ENCODE measurements around the gene OLFML2A.
"Not testable (repeated sequence)": the region's sequence is repeated elsewhere in the genome, so short reads cannot be mapped to it uniquely, and the experiment has no call there.

OLFML2A gene

DNA sequence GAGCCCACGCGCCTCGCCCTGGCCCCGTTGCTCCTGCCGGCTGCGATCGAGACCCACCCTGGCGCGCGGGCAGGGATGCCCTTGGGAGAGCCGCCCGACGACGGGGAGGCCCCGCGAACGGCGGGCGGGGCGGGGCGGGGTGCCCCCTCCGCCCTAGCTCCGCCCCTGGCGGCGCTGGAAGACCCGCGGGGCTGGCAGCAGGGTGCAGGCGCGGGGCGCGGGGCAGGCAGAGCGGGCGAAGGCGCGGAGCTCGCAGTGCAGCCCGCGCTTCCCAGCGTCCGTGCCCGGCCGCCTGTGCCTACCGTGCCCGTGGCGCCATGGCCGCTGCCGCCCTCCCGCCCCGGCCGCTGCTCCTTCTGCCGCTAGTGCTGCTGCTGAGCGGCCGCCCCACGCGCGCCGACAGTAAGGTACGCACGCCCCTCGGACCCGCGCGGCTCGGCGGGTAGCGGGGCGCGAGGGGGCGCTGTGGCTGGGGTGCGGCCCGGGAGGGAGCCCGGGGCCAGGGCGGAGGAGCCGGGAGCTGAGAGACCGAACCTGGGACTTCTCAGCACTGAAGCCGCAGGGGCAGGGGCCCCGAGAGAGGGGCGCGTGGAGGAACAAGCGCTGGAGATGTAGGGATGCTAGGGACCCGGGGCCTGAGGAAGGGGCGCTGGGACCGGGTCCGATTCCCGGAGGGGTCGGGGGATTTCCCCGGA lies at the start of gene OLFML2A:
Gene OLFML2A (plus strand): TSS at position 180 of the 695 bp plus-strand sequence. CDS start 138 bp downstream, at position 318.
- DNase-seq (ENCODE audit: low read depth): no peak

DNA sequence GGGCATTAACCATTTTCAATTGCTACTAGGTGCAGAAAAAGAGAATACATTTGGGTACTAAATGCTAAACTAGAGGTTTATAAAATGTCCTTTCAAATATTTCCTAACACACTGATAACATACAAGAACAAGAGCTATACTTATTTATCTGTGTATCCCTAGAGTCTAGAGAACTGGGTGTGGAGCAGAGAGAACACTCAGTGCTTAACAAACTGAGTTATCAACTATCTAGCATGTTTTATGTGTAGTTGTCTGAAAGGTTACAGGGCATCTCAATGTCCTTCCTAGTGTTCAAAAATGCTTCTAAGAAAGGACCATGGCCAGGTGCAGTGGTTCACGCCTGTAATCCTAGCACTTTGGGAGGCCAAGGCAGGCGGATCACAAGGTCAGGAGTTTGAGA lies 46.2 kb upstream of the OLFML2A start:
- DNase-seq (ENCODE audit: low read depth): no peak

- DNase-seq (ENCODE audit: low read depth): no peak
Measured at GRCh38 chr9:124733964-124734740, 42.8 kb upstream of the OLFML2A start.

DNA sequence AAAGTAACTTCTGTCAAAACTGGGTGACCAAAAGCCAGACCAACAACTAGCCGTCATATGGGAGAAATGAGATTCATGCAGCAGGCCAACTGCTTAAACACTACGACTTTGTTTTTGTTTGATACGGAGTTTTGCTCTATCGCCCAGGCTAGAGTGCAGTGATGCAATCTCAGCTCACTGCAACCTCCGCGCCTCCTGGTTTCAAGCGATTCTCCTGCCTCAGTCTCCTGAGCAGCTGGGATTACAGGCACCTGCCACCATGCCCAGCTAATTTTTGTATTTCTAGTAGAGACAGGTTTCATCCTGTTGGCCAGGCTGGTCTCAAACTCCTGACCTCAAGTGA lies 42.2 kb upstream of the OLFML2A start:
- DNase-seq (ENCODE audit: low read depth): not testable (repeated sequence)

DNA sequence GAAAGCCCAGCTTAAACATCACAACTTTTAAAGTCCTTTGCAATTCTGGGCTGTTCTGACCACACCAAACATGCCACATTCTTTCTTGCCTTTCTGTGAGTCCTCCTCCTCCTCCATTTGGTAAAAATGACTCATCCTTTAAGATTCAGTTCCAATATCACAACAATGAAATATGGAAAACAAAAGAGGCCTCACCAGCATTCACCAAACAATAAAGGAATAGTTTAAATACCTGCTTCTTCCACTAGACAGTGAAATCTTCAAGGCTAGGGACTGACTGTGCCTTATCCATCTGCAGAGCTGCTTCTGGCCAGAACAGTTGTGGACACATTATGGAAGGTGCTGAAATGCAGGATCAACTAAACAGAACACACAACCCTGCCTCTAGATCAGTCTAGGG lies 41.8 kb upstream of the OLFML2A start:
- no peak for DNase-seq (ENCODE audit: low read depth)

- DNase-seq (ENCODE audit: low read depth): not testable (repeated sequence)
Measured at GRCh38 chr9:124738075-124738474, 38.9 kb upstream of the OLFML2A start.

DNA sequence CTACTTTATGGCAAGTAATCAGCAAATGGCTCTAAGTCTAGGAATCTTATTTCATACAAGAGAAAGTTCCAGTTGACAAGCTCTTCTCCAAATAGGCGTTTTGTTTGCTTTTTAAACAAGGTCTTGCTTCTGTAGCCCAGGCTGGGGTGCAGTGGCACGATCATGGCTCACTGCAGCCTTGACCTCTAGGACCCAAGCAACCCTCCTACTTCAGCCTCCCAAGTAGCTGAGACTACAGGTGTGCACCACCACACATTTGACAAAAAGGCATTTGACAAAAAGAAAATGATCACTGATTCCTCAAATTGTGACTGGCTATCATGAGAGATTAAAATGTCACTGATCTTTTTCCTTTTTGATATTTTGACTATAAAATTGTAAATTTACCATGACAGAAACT lies 37.6 kb upstream of the OLFML2A start:
- no peak for DNase-seq (ENCODE audit: low read depth)

- DNase-seq (ENCODE audit: low read depth): no peak
Measured at GRCh38 chr9:124741149-124741548, 35.8 kb upstream of the OLFML2A start.

GRCh38 chr9:124741662-124742061 lies 35.3 kb upstream of the OLFML2A start:
- DNase-seq (ENCODE audit: low read depth): no peak

DNA sequence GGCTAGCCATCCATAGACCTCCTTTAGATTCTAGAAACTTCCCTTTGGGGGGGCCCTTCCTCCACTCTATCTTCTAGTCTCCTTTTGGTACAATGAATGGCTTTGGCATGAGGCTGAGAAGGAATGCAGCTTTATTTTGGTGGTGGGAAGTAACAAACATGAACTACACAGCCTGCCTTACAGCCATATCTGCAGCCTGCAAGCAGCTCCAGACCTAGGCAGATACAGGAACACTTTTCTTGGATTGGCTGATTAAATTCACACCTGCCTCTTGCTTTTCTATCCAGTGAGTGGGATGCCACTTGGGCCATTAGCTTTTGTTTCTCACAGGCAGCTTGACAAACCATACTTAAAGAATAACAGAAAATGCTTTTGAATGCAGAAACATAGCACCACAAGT lies 34.0 kb upstream of the OLFML2A start:
- no peak for DNase-seq (ENCODE audit: low read depth)

DNA sequence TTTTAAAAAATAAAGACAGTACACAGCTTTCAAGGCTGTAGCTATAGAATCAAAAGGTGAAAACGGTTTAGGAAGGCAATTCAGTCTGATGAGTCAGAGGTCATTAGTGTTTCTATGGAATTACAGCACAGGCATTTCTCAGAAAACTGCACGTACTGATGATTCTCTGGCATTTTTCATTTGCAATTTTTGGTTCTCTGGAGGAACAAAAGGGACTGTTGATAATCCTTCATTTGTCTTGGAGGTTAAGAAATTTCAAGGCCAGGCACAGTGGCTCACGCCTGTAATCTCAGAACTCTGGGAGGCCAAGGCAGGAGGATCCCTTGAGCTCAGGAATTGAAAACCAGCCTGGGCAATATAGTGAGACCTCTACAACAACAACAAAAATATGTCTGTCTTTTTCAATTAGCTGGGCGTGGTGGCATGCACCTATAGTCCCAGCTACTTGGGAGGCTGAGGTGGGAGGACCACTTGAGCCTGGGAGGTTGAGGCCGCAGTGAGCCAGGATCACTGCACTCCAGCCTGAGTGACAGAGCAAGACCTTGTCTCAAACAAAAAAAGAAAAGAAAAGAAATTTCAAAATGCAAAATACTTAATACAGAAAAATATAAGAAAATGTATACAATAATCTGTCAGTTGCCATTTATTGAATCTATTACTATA lies 33.1 kb upstream of the OLFML2A start:
- no peak for DNase-seq (ENCODE audit: low read depth)

DNA sequence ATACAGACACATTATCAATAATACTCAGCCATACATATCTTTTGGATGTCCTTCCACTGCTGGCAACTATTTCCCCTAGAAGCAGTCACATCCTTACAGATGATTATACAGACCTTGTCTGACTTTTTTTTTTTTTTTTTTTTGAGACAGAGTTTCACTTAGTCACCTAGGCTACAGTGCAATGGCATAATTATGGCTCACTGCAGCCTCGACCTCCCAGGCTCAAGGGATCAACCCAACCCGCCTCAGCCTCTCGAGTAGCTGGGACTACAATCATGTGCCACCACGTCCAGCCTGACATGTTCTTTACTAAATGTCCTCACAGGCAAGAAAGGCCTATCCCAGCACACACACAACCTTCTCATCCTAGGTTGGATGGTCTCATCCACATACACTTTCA lies 29.9 kb upstream of the OLFML2A start:
- no peak for DNase-seq (ENCODE audit: low read depth)

GRCh38 chr9:124749284-124749683 lies 27.6 kb upstream of the OLFML2A start:
- DNase-seq (ENCODE audit: low read depth): no peak

DNA sequence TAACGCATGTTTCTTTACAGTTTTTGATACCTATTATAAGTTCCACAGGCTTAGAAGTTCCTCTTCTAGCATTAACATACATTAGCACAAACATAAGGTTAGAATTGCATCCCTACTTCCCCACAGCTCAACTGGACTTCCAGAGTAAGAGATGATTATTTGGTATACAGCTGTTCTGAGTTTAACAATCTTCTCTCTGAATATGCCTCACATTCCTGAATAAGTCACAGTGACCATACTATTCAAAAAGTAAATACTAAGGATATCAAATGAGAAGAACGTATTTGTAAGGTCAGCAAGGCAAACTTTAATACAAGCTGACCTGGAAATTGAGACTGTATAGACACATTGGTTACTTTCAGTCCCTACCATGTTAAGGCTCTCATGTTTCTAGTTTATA lies 27.2 kb upstream of the OLFML2A start:
- no peak for DNase-seq (ENCODE audit: low read depth)

DNA sequence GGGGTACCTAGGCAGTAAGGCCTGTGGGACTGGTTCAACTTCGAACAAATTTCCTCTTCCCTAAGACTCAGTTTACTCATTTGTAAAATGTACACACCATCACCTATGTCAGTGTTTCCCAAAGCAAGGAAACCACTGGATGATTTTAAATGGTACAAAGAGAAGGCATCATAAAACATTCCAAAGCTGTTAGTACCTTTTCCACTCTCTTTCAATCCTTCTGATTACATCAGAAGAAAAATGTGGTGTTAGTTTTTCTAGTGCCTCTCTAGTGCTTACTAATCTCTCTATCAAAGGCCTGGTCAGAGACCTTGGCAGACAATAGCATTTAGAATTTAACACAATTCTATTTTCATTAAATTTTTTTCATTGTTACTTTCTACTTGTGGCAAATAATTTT lies 24.0 kb upstream of the OLFML2A start:
- DNase-seq (ENCODE audit: low read depth): peak; percentile 68

DNA sequence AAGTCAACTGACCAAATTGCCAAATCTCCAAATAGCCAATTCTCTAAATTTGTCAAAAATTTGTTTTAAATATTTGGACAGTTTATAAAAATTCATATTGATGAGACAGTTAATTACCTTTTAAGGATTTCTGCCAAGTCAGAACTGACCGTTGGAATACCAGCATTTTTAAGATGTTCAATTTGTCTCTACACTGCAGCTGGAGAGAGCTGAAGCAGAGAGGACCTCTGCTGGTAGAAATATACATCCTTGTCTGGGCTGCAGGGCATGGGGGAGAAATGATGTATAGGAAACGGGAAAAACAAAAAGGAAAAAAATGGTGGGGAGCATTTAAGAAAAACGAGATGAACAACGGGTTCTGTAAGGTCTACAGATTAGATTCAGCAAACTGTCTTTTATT lies 22.6 kb upstream of the OLFML2A start:
- DNase-seq (ENCODE audit: low read depth): no peak

GRCh38 chr9:124755061-124755460 lies 21.9 kb upstream of the OLFML2A start:
- no peak for DNase-seq (ENCODE audit: low read depth)

DNA sequence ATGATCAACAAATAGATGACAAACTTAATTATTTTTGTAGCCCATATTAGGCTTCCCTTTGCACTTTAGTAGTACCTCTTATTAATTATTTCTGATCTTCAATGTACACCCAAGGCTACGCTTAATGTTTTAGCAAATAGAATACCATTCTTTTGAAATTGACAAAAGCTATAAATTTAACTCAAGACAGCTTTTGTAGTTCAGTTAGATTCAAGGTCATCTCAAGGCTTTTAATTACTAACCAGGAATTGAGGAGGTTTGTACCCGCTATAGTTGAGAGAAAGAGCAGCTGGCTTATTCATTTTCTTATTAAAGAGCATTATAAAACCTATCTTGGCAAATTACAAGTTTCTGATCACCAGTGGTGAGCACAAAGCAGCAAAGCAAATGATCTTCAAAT lies 20.9 kb upstream of the OLFML2A start:
- no peak for DNase-seq (ENCODE audit: low read depth)

DNA sequence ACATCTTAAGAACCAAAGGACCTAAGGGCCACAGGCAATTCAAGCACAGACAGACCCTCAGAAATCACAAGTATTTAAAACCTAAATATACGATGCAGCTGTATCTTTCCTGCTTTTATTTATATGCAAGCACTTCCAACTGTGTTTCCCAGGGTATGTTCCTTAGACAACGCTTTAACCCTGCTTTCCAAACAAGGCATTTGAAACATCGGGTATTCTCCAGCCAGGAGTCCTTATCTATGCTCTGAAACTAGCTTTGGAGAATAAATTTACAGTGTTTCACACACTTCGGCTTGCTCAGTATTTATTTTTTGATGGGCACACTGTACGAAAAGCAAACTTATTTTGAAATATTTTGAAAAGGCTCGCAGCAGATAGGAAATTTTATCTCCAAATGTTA lies 19.3 kb upstream of the OLFML2A start:
- no peak for DNase-seq (ENCODE audit: low read depth)

GRCh38 chr9:124758061-124758460 lies 18.9 kb upstream of the OLFML2A start:
- no peak for DNase-seq (ENCODE audit: low read depth)

DNA sequence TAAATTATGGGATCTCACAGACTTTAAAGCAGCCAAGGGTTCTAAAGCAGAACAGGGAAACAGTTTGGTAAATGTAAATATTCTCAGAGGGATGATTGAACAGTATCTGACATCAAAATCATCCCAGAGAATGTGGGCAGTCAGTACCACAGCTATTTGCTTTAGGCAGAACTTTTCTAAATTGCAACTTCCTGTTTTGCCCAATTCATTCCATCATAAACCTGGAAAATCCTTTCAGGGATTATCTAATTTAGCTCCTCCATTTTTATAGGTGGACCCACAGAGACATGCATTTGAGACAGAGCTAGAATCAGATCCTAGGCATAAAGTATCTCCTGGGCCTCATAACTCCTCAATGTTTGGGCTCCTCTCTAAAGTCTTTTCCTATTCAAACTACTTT lies 18.2 kb upstream of the OLFML2A start:
- DNase-seq (ENCODE audit: low read depth): no peak

- no peak for DNase-seq (ENCODE audit: low read depth)
Measured at GRCh38 chr9:124759327-124759726, 17.6 kb upstream of the OLFML2A start.

DNA sequence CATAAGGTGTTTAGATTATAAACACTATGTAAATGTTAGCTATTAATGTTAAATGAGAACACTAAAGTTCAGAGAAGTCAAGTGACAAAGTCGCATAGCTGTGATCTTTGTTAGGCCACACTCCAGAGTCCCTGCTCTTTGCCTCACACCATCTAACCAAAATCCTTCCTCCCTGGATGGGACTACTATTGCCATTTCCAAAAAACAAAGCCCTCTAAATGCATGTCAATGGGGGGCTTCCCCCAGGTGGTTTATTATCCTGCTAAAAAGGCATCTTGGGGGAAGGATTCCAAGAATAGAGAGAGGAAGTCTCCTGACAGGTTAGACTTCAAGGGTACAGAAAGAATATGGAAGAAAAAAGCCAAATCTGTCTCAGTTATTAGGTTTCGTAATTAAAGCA lies 16.2 kb upstream of the OLFML2A start:
- DNase-seq (ENCODE audit: low read depth): no peak
